ENCODE measurements around the gene C6orf141.

C6orf141 gene

DNA sequence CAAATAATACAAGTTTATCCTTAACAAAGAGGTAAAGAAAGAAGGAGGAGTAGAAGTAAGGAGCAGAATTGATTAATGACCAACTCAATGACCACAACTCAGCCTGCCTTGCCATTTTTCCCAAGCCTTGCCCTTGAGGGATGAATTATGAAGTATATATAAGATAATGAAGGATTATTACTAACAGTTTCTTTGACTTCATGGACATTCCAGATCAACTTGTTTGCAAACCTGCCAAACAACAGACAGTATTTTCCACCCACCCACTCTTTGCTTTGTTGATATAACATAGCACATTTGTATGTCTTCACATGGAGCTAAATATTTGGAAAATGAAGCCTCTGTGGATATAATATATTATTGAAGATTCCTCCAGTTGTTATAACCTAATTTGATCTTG lies 9.9 kb upstream of the C6orf141 start:
- DNase-seq: no peak

DNA sequence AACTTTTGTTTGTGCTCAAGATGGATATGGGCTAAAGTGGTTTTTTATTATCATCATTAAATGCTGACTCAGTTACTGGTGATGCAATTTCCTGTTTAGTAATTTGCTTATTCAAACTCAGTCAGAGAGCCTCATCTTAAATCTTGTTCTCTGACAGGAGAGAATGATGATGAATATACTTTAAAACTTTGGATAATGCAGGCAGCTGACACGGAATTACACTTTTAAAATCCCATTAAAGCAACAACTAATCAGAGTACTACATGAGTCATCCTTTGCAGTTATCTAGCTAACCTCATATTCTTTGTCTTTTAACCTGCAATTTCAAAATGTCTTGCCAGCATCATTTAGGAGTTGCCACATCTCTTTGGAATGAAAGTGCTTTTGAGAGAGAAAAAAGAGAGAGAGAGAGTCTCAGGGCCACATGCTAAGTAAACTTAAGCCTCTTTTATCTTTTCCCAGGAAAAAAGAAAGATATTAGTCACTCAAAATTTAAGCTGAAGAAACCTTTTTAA lies 9.2 kb upstream of the C6orf141 start:
- DNase-seq: no peak

DNA sequence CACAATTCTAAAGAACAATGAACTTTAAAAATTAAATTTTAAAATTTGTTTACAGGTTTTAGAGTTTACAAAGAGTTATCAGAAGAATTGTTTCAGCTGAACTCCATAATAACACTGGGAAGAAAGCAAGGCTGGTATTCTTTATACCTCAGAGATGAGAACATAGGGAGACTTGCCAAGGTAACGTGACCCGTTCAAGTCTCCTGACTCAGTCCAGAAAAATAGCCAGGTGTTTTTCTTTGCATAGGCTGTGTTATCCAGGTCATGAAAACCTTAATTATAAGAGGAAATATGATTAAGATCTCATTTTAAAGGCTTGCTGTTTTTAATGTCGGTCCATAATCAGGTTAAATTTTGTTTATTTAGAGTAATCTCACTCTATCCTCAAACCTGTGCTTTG lies 8.5 kb upstream of the C6orf141 start:
- no peak for DNase-seq

DNA sequence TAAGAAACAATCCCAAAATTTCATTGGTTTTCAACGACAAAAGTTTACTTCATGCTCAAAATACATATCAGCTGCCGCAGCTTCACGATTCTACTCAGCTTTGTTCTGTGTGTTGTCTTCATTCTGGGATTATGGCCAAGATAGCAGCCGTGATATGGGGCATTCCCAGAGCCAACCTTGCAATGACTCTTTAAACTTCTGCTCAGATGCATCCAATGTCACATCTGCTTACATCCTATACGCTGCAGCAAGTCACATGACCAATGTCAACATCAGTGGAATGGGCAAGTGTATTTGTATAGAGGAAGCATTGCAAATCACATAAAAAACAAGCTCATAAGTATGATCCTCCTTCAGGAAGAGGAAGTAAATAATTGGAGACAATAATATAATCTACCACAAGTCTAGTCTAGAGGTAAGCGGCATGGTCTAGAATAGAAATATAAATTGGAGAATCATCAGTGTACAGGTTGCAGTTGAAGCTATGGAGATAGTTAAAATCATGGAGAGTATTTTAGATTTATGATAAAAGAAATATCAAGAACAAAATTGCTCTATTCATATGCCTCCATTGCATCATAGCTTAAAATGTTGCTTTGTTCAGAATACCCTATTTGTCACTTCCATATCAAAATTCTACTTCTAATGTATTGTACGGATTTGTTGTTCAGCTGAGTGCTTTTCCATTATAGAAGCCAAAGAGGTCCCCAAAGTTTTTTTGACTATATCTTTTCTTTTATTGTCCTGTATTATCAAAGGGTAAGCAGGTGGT lies 7.2 kb upstream of the C6orf141 start:
- DNase-seq: no peak

DNA sequence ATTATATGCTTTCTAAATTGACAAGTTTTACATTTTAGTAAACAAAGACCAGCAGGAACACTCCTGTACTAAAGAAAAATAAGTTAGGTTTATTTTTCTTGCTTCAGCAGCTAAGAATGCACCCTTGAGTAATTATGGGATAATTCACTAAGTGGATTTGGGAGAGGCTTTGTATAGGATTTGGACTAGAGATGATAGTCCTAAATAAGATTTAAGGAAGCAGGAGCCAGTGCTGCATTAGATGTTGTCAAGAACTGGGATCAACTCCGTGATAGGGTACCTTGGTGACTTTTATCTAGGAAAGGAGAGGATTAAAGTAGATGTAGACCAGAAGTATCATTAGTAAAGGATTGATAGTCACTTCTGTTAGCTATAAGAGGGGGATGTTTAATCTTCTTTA lies 4.1 kb upstream of the C6orf141 start:
- DNase-seq: no peak

DNA sequence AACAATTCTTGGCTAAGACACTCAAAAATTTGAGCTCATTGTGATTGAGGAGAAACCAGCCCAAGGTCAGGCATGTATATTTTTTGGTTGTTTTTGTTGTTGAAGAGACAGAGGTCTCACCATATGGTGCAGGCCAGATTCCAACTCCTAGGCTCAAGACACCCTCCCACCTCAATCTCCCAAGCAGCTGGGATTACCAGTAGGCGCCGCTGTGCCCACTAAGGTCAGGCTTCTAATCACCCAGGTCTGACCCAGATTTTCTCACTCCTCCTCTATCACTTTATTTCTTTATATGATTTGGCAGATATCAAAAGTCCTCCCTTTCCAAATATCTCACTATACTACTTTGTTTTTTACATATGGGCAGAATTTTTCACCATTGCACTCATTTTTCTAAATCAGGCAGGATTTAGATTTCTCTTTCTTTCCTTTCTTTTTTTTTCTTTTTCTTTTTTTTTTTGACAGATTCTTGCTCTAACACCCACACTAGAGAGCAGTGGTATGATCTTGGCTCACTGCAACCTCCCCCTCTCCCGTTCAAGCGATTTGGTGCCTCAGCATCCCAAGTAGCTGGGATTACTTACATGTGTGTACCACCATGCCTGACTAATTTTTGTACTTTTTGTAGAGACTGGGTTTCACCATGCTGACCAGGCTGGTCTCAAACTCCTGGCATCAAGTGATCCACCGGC lies 1.7 kb upstream of the C6orf141 start:
- DNase-seq: no peak

DNA sequence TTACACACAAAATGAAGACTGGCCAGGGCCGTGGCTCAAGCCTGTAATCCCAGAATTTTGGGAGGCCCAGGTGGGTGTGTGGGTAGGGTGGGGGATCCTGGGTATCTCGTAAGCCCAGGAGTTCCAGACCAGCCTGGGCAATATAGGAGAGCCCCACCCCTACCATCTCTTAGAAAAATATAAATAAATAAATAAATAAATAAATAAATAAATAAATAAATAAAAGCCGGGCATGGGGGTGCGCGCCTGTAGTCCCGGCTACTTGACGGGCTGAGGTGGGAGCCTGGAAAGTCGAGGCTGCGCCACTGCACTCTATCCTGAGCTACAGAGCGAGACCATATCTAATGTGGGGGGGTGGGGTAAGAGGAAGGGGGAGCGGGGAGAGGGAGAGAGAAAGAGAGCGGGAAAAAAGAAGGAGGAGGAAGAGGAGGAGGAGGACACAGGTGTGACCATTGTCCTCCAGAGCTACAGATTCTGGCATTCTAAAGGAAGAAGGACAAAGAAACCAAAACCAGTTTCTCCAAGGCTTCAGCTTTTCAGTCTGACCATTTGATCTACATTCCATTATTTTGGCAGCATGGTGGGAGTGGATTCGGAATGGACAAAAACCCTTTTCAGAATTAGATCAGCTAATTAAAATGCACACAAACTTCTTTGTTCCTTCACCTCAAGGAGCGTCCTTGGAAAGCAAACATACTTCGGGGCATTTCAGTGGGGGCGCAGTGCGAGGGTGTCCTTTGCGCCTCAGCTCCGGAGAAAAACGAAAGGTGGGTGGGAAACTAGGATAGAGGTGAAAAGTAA lies 577 bp upstream of the C6orf141 start:
- DNase-seq: no peak

DNA sequence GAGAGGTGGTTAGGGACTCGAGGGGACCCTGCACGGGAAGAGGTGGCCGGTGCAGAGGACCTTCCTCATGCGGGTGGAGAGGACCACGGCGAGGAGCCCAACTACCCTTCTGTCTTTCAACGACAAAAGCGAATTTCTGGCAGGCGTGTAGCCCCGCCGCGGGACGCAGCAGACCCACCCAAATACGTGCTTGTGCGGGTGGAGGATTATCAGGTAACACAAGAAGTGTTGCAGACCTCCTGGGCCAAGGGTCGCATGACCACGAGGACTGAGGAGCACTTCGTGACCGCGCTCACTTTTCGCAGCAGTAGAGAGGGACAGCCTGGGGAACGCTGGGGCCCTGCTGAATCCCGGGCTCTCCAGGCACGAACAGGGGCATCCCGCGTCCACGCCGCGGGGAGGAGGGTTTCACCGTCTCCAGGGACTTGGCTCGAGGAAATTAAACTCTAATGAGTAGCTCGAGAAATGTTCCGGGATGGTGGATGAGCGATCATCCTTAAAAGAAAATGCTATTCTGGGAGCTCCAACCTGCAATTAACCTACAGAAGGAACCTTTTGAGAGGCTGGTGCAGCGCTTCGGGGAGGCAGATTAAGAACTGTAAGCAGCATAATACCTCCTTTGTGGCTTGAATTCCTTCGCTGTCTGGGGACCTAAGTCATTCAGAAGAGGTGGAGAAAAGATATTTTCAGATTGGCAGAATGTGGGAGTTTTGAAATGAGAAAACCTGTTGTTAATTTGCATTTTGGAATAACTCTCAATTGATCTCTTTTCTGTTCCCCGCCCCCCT lies 804 bp downstream of the C6orf141 start:
- peak; percentile 8 to 10 for DNase-seq

DNA sequence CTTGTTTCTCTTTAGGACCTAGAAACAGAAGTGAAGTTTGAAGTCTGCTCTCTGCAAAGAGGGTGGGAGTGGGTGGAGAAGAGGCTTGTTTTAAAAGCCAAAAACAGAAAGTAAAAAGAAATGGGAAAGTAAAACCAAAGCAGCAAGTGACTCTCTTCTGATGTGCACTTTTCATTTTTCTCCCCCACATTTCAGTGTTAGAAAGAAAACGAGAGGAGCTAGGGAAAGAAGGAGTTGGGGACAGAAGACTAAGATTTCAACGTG lies 1.3 kb downstream of the C6orf141 start:
- no peak for DNase-seq

DNA sequence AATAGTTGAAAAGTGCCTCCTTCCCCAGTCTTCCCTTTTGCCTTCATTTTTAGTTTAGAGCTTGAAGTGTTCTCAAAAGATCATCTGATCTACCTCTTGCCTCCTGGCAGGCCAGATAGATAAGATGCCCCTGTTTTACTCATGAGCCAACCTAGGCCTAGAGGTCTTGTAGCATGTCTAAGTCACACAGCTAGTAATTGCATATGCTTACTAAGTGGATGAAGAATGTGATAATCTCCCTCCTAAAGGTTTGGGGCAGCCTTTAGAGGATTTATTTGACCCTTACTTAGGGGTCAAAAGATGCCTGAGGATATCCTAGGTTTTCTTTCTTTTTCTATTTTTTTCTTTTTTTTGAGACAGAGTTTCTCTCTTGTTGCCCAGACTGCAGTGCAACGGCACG lies 2.1 kb downstream of the C6orf141 start:
- no peak for DNase-seq

DNA sequence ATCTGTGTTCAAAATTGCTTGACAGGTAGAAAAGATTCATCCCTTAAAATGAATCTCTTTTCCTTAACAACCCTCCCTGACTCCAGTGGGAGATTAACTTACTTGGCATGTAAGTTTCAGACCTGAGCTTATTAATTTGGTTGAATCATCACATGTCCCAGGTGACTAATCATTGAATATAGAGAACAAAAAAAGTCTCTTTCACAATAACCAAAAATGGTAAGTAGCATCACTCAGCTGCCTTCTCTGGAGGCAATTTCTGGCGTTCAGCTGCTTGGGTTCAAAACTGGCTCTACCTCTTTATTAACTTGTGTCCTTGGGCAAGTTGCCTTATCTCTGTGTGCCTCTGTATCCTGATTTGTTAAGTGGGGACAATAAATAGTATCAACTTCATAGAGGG lies 2.9 kb downstream of the C6orf141 start:
- no peak for DNase-seq

DNA sequence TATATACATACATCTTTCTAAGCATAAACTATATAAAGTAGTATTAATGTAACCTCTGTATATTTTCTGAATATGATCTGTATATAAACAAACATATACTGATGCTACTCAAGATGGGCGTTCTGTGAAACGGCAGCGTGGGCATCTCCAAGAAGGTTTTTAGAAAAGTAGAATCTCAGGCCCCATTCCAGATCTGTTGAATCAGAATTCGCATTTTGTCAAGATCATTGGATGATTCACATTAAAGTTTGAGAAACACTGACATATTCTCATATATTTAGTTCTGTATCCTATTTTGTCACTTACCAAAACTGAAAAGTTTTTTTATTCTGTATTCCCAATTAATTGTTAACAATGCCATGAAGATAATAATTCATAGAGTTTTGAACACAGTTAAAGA lies 5.5 kb downstream of the C6orf141 start:
- no peak for DNase-seq

DNA sequence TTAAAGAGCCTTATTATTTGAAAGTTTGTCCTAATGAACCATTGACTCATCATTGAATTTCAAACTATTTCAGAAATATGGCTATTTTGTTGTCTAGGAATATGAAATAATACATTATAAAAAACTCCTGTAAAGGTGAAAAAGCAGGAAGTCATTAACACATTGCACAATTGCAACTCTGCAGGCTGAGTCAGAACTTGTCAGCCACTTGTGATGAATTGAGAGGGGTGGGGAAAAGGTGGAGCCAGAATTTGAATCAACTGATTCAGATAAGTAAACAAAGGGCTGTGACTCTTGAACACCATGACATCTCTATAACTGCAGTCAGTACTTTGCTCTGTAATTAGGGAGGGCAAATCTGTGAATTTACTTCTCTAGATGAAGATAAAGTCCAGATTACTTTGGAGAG lies 6.0 kb downstream of the C6orf141 start:
- no peak for DNase-seq

DNA sequence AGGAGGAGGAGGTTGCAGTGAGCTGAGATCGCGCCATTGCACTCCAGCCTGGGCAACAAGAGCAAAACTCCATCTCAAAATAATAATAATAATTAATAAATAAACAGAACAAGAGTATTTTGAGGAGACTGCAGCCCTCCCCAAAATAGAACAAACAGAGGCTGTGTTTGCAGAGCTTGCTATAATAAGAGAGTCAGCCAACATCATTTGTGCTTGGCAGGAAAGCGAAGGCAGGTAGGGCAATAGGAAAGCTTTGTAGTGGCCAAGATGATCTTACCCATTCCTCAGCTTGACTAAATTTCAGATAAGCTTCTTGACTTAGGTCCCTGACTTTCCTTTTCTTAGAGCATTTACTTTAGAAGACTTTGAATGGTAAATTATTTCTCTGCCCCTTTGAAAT lies 6.7 kb downstream of the C6orf141 start:
- no peak for DNase-seq

DNA sequence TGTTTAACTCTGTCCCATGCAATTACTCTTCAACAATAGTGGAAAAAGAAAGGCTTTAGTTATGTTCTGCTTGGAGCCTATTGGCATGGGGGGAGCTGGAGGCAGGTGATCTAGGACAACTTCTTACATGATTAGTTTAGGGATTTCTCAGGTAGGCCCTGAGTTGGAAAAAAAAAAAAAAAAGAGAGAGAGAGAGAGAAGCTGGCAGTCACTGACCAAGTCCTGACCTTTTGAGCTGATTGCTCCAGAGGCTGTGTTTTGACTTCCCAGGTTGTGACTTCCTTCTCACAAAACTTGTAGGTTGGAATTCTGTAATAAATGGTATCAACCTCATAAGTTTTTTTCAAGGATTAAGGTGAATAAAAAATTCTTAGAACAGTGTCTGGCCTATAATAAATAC lies 7.8 kb downstream of the C6orf141 start:
- DNase-seq: no peak

DNA sequence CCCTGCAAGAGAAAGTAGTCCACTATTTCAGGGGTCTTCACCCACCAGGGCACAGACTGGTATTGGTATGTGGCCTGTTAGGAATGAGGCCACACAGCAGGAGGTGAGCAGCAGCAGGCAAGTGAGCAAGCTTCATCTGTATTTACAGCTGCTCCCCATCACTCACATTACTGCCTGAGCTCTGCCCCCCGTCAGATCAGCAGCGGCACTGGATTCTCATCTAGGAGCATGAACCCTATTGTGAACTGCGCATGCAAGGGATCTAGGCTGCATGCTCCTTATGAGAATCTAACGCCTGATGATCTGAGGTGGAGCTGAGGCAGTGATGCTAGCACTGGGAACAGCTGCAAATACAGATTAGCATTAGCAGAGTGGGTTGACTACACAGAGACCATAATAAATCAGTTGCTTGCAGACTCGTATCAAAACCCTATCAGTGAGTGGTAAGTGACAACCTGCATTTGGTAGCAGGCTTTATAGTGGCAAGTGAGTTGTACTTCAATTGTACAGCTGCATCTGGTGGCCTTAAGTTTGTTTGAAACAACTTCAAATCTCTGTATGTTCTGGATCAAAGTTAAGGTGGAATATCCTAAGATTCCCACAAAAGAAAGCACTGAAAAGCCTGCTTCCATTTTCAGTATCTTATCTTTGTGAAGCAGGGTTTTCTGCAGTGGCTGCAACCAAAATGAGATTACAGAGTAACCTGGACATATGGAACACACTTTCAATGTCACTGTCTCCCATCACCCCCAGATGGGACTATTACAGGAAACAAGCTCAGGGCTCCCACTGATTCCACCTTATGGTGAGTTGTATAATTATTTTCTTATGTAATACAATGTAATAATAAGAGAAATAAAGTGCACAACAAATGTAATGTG lies 12.8 kb downstream of the C6orf141 start:
- no peak for DNase-seq

DNA sequence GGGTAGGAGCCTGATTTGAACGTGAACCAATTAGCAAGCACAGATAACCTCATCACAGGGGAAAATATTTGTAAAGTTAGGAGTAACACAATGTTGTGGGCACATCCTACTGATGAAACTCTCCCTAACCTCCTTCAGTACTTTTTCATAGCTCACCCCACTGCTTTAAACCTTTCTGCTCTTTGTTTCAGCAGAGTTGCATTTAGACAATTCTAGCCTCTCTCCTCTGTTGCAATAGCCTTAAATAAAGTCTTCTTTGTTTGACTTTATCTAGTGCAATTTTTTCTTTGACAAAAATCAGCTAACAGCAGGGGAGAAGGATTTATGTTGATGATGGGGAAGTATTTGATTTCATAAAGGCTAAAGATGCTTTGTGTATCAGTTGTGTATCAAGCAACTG lies 14.1 kb downstream of the C6orf141 start:
- DNase-seq: no peak

DNA sequence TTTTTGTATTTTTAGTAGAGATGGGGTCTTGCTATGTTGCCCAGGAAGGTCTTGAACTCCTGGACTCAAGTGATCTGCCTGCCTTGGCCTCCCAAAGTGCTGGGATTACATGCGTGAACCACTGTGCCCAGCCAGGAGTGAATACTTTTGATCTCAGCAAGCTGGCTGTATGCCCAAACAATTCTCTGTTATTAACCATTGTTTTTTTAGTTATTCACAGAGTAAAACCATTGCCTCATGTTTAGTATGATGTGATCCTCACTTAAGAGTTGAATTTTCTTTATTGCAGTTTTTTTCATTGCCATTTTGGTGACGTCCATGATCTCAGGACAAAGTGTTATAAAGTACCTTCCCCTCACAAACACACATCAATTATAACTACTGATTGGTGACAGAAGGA lies 14.8 kb downstream of the C6orf141 start:
- no peak for DNase-seq

DNA sequence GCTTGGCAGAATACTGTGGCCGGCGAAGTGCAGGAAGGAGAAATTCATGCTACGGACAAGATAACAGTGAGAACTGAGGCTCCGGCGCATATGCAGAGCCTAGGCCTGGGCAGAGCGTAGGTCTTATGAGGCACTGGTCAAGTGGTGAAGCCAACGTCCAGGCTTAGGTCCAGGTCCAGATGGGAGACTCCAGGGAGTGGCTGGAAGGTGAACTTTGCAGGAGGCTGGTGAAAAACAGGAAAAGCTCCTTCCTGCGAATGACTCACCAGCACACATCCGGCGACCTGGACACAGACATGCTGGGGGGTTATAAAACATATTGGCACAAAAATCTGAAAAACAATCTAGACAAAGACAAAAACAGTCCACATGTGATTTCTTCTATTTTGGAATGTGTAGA lies 15.4 kb downstream of the C6orf141 start:
- DNase-seq: no peak

DNA sequence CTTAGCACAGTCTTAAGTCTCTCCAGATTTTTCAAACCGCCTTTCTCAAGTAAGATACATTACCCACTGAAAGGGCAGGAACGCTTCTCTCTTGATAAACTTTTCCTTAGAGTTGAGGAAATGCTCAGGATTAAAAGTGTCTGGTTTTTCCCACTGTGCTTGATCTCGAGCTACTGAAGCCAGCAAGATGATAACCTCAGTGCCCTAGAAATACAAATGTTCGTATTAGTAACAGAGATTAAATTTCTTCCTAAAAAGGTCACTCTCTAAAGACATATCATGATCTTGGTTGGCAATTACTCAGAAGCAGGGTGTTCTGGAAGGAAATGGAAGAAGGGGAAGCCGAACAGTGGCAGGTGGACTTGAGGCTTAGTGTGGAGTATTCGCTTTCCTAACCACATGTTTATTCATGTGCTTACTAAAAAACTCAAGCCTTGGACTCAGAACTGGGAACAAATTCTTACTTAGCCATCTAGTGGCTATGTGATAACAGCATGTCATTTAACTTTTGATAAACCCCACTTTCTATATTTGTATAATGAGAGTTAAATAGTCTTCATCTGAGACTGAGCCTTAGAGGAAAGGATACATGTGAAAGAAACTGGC lies 20.1 kb downstream of the C6orf141 start:
- no peak for DNase-seq

DNA sequence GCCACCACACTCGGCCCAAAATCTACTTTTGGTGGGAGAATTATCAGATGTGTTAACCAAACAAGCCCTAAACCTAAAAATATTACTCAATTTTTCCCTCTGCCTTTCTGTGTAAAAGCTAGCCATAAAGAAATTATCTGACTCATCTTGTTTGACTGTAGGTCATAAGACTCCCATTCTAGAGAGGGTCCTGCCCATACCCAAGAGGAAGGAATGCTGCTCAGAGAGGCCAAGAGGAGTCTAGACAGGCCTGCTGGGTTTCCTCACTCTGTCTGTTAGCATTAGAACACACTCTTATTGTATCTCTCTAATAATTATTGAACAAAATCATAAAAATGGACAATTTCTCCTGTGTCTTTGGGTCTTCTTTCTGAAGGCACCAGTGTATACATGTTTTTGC lies 26.1 kb downstream of the C6orf141 start:
- no peak for DNase-seq

DNA sequence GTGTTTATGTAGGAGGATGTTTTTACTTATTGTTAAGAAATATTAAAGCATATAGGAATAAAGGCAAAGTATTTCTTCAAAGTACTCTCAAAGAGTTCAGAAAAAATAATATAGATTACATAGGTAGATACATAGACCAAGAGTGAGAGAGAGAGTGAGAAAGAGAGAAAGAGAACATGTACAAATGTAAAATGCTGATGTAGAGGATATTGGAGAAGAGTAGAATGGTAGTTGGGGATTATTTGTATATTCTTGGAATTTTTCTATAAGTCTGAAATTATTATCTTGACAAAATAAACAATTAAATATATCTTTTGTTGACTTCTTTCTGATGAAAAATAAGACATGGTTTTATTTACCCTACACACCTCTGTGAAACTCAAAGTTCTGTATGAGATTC lies 29.2 kb downstream of the C6orf141 start:
- DNase-seq: no peak
